GM21447 (cell line): ENCODE data around the gene TSR1.

Experiments used
- ATAC-seq: cut with Tn5 transposase; IDR thresholded peaks from one replicate; pipeline ENCODE4 v1.9.1; 2021; ENCODE audit not compliant: unreplicated experiment

The TSR1 gene

GRCh38 chr17:2369551-2370210 lies 33.4 kb upstream of the TSR1 start:
- no peak for ATAC-seq

- ATAC-seq: no peak
Measured at GRCh38 chr17:2369039-2369438, 32.8 kb upstream of the TSR1 start.

GRCh38 chr17:2368359-2368758 lies 32.1 kb upstream of the TSR1 start:
- ATAC-seq: no peak

GRCh38 chr17:2366747-2367494 lies 30.7 kb upstream of the TSR1 start:
- no peak for ATAC-seq

- ATAC-seq: no peak
Measured at GRCh38 chr17:2365132-2365531, 28.9 kb upstream of the TSR1 start.

GRCh38 chr17:2364763-2365116 lies 28.5 kb upstream of the TSR1 start:
- no peak for ATAC-seq

- no peak for ATAC-seq
Measured at GRCh38 chr17:2363851-2364762, 27.9 kb upstream of the TSR1 start.

- no peak for ATAC-seq
Measured at GRCh38 chr17:2363318-2363717, 27.1 kb upstream of the TSR1 start.

GRCh38 chr17:2362881-2363280 lies 26.6 kb upstream of the TSR1 start:
- ATAC-seq: no peak

- ATAC-seq: no peak
Measured at GRCh38 chr17:2362416-2362815, 26.2 kb upstream of the TSR1 start.

- no peak for ATAC-seq
Measured at GRCh38 chr17:2362016-2362415, 25.8 kb upstream of the TSR1 start.

GRCh38 chr17:2361010-2361760 lies 24.9 kb upstream of the TSR1 start:
- no peak for ATAC-seq

GRCh38 chr17:2357931-2358434 lies 21.7 kb upstream of the TSR1 start:
- ATAC-seq: no peak

GRCh38 chr17:2357237-2357636 lies 21.0 kb upstream of the TSR1 start:
- no peak for ATAC-seq

- ATAC-seq: no peak
Measured at GRCh38 chr17:2354311-2354710, 18.1 kb upstream of the TSR1 start.

- no peak for ATAC-seq
Measured at GRCh38 chr17:2351269-2351668, 15.0 kb upstream of the TSR1 start.

GRCh38 chr17:2347805-2348685 lies 11.8 kb upstream of the TSR1 start:
- no peak for ATAC-seq

GRCh38 chr17:2346475-2346874 lies 10.2 kb upstream of the TSR1 start:
- ATAC-seq: no peak

GRCh38 chr17:2344528-2344927 lies 8.3 kb upstream of the TSR1 start:
- no peak for ATAC-seq

- ATAC-seq: no peak
Measured at GRCh38 chr17:2343421-2343820, 7.2 kb upstream of the TSR1 start.
